GM18517 (cell line): Measurements from ENCODE around the gene MOCOS.

Experiments
- ATAC-seq: cut with Tn5 transposase; IDR thresholded peaks from one replicate; pipeline ENCODE4 v1.9.1; 2021; ENCODE audit warnings: mild to moderate bottlenecking, moderate library complexity; ENCODE audit not compliant: unreplicated experiment

The MOCOS gene

DNA sequence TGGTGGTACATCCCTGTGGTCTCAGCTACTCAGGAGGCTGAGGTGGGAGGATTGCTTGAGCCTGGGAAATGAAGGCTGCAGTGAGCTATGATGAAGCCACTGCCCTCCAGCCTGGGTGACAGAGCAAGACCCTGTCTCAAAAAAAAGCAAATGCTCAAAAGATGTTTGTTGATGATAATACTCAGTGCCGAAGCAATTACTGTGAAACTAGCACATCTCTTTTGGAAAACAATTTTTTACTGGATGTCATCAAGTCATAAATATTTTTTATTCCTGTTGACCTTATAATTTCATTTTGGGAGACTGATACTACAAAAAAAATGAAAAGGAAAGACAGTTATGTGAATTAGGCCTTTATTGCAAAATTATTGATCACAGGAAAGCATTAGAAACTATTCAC, 75.7 kb downstream of the MOCOS start:
- ATAC-seq, result no peak

DNA sequence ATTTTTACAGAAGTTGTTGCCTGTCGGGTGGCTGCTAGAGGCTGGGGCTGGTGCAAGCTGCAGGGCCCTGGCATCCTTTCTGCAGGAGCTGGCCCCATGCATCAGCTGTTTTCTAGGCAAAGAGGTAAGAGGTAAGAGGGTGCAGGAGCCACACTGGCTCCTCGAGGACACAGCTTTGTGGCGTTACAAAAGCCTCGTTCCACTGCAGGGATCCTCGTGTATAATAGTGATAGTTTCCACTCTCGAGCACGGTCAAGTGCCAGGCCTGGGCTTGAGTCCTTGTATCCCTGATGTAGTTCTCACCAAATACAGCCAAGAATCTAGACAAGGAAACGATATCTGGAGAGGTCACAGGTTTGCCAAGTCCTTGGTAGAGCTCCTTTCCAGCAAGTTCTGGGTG, 77.0 kb downstream of the MOCOS start:
- ATAC-seq, result no peak

DNA sequence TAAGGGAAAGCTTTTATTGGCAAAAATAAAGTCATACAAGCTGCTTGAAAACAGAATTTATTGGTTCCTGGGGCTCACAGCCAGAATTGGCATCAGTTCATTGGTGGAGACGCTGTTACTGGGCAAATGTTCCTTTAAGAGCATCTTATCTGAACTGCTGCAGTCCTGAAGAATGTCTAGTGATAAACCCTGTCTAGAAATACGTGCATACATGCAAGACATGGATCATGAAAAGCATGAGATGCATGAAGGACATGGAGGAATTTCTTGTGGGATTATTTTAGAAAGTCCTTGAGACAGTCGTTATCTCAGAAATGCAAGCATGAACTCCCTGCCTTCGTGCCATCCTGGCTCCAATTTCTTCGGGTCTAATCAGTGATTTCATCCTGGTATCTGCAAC, 77.7 kb downstream of the MOCOS start:
- no peak for ATAC-seq

DNA sequence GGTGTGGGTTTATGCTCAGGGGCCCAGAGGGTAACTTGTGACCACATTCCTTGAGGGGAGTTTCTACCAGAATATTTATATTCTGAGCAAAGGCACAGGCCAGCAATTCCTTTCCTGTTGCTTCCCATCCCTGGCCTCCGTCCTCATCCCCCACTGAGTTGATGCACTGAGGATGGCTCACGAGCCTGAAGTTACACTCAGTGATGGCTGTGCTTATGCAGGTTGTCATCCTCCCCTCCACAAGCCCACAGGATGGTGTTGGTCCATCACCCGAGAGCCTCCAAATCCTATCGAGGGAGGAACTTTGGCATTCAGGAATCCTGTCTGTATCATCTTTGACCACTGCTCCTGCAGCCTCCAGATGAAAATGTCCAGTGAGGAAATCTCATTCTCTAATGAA, 81.9 kb downstream of the MOCOS start:
- no peak for ATAC-seq

DNA sequence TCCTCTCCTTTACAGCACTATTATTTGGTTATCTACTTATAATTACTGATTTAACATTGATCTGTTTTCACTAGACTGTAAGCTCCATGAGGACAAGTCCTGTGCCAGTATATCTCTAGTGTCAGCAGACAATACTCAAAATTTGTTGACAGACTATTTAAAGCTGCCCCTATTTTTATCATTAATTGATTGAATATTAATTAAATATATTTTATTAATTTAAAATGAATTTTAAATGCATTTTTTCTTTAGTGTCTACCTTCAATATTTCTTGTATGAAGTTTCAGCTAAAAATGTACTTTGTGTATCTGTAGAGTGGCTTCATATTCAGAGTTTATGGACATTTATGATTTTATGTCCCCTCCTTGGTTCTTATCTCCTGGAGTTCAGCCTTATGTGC, 83.9 kb downstream of the MOCOS start:
- no peak for ATAC-seq

DNA sequence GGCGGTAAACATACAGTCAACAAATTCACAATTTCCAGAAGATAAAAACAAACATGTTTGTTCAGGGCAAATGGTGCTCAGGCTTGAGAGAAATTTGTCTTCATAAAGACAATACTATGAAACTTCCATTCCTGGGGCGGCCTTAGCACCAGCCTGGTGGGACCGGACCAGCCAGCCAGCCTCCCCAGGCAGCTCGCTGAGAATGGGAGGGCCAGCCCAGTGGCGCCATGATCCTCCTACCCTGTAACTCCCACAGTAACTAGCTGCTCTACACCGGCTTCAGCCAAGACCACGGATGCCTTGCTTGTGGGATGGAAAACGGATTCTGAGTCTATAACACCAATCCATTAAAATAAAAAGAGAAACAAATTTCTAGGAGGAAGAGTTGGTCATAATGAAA, 86.0 kb downstream of the MOCOS start:
- ATAC-seq, result no peak

DNA sequence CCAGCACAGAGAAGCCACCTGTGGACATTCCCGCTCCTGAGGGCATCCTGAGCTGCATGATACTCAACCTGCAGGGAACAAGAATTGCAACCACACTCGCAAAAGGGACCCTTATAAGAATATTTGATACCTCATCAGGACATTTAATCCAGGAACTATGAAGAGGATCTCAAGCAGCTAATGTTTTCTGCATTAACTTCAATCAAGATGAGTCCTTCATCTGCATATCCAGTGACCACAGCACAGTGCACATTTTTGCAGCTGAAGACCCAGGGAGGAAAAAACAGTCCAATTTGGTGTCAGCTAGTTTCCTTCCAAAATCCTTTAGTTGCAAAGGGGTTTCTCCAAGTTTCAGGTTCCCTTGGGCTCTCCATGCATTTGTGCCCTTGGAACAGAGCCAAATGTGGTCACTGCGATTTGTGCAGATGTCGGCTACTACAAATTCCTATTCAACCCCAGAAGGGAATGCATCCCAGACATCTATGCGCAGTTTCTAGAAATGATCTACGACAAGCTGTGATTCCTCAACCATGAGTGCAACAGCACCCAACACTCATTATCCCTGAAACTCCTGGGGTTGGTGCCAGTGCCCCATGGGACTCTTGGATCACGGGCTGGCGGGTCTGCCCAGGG, 86.9 kb downstream of the MOCOS start:
- no peak for ATAC-seq

DNA sequence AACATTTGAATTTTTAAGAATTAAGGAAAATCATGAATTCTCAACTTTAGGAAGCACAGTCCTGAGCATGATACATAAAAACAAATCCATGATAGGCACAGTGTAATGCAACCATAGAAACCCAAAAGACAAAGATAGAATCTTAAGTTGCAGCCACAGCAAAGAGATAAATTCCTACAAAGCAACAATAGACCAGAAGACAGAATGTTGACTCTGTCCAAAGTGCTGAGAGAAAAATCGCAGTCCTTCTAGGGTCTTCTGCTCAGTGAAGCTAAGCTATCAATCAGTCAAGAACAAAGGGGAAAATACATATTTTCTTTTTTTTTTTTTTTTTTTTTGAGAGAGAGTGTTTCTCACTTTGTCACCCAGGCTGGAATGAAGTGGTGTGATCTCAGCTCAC, 88.3 kb downstream of the MOCOS start:
- no peak for ATAC-seq

DNA sequence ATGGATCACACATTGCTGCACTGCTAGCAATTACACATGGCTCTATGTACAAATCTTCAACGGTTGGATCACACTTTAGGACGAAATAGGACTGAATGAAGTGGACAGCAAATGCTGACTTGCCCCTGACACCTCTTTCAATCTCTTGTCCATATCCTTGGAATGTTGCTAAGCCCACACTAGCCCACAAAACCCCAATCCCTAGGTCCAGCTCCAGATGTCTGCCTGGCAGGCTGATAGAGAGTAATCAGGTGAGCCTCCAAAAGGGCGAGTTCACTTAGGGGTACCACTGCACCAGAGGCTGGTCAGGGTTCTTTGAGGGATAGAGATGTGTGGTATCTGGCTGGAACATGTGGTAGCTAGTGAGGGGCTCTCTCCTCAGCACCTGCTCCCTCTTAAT, 91.7 kb downstream of the MOCOS start:
- no peak for ATAC-seq

DNA sequence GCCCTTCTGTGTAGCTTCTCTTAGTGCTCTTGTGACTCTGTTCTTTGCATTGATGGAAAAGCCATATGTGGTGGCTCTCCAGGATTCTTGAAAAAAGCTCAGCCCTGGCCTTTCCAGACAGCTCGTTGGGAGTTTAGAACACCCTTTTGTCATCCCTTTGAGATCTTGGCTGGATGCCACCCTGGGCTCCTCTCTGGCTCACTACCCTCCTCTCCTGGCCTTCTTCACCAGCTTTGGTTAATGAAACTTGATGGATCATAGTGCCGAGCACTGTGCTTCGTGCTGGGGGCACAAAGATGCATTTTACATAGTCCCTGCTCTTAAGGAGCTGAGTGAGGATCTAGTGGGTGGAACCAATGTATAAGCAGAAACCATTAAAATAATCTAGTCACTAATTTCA, 94.6 kb downstream of the MOCOS start:
- no peak for ATAC-seq

DNA sequence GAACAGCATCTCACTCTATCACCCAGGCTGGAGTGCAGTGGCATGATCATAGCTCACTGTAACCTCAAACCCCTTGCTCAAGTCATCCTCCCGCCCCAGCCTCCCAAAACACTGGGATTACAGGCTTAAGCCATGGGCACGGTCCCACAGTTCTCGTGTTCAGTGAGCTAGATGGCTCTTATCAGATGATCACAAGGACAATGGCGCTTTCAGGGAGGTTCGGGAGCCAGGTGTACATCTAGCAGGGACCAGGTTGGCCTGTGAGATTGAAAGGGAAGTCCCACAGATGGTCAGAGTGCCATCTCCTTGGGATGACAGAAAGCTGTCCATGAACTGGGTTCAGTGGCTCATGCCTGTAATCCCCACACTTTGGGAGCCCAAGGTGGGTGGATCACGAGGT, 96.2 kb downstream of the MOCOS start:
- ATAC-seq, result no peak

DNA sequence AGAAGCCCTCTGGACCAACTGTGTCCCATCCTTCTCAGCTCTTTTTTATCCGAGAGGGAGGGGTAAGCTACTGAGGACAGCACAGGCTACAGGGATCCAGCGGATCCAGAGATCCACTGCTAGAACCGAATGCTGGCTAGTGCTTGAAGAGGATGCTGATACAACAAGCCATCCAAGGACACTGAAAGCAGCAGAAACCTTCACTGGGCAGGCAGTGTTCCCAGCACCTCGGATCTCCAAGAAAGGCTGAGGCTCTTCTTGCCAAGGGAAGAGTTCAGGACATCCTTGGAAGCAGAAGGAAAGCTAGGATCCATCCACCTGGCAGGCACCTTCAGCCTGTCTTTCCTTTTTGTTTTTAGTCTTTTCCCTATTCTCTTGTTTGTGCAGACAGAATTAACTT, 97.0 kb downstream of the MOCOS start:
- ATAC-seq, result no peak

DNA sequence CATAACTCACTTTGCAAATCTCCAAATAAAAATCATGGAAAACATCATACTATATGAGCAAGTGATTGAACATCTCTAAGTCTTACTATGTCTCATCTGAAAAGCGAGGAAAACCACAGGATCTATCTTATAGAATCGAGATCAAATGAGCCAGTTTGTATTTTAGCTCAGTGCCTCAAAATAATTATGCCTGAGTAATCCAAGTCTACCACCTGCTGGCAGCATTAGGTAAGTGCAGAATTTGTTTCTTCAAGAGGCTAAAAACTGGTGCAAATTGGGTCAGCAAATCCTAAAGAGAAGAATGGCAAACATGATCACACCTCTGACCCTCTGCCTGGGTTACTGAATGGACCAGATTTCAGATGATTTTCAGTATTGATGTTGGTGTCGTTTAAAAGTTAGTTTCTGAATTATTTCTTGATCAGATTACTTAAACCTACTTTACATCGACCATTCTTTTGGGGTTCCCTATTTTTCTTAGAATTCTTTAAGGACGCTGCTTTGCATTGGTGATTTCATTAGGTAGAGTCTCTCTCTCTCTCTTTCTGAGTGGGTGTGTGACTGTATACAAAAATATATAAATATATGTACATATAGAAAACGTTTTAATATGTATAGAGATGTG, 97.5 kb downstream of the MOCOS start:
- no peak for ATAC-seq

DNA sequence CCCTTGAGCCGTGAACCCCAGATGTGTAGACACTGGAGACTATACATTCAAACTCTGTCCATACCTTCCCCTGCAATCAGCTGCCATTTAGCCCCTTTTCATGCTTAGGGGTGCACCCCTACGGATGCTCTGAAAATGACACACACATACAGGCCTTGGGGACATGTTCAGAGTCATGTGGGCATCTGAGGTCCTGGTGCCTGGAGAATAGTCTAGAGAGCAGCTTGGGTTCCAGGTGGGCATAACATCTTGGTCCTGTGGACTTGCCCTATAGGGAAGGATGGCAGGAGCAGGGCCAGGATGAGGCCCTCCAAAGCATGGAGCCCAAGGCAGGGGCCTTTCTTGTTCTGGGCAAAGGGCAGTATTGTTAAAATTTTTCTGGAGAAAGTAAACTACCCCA, 100.4 kb downstream of the MOCOS start:
- no peak for ATAC-seq

DNA sequence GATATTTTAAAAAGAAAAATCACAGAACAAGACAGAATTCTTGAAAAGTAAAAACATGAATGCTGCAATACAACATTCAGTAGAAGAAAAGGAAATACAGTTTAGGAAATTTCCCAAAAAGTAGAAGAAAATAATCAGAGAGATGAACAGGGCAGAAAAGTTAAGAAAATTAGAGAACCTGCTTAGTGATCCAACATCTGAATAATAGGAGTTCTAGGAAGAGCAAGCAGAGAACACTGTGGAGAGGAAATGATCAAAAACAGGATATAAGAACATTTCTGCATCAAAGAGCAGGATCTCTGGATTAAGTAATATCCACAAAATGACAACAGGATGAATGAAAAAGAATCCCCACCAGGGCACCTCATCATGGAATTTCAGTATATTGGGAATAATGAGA, 101.4 kb downstream of the MOCOS start:
- no peak for ATAC-seq

DNA sequence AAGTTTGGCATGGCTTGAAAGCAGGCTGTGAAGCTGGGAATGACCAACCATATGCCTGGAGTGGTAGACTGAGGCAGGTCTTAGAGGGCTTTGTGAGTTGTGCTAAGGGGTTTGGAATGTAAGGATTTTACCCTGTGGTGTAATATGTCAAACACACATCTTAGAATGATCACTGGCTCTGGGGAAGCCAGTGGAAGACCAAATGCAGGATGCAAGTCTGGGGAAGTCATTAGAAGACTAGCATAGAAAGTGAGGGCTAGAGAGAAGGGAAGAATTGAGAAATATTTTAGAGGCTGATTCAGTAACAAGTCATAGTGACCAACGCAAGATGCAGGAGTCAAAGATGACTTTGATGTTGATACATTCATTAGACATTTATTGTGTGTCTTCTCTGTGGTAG, 106.7 kb downstream of the MOCOS start:
- ATAC-seq, result no peak

DNA sequence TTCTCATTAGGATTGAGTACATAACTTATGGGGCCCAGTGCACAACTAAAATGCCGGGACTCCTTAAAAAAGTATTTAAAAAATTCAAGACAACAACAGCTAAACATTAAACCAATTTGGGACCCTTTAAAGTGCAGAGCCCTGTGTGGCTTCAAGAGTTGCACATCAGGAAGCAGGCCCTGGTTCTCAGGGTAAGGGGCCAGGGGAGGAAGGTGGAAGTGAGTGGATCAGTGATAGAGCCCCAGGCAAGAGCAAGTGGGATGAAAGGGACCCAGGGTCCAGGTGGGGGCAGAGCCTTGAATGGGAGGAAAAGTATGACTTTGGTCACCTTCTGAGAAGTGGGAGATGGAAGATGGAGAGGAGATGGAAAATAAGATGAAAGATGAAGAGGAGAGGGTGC, 107.9 kb downstream of the MOCOS start:
- no peak for ATAC-seq

DNA sequence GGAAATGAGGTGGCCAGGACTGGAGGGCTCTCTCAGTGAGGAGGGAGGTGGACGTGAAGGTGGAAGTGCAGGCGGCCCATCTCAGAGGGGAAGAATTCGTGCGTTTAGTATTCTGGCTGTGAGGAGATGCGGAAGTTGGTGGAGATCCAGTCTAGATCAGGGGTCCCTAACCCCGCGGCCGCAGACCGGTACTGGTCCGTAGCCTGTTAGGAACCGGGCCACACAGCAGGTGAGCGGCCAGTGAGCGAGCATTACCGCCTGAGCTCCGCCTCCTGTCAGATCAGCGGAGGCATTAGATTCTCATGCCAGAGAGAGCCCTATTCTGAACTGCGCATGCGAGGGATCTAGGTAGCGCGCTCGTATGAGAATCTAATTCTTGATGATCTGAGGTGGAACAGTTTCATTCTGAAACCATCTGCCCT, 108.6 kb downstream of the MOCOS start:
- ATAC-seq, result no peak

DNA sequence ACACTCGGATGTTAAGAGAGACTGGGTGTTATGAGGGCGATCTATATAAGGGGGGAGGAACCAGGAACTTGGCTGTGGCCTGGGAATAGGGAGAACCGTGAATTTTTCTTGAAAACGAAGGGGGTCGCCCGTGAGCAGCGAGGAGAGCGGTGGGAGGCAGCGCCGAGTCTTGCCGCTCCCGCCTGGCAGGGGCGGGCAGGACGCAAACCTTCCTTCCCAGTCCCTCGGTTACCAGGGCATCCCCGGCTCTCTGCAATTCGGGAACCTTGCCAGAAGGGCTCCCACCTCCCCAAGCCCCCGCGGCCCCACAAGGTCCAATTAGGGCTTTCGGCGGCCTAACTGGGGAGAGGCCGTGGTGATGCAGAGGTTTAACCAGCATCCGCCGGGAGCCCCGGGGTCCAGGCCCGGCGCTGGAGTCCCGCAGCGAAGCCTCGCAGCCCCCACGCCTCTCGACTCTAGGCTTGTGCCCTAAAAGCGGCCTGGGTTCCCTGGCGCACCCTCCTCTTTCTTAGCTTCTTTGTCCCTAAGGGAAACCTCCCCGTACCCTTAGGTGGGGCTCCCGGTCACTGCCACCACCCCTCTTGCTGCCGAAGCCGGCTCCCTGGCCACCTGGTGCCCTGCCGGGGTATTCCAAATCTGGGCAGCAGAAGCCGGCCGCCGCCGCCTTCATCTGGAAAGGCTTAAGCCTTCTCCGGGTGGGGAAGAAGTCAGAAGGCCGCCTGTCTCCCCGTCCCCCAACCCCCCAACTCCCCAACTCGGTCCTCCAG, 109.5 kb downstream of the MOCOS start:
- no peak for ATAC-seq

DNA sequence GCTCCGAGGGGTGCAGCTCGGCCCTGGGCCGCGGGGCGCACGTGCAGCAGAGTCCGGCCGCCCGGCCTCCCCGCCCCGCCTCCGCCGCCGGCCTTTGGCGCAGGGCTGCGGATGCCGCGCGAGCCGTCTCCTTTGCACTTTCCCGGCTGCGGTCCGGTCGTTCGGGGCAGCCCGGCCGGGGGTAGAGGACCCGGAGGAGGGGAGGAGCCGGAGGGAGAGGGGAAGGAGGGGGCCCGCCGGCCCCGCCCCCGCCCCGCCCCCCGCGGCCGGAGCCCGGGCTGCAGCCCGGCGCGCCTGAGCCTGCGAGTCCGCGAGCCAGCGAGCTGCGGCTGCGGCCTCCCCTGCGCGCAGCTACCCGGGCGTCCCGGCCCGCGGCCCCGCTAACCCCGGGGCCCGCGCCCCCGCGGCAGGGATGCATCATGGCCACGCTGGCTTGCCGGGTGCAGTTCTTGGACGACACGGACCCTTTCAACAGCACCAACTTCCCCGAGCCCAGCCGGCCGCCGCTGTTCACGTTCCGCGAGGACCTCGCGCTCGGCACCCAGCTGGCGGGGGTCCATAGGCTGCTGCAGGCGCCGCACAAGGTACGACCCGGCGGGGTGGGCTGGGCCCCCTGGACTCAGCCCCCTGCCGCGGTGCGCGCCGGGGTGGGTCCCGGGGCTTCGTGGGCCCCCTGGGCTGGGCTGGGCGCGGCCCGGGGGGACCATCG, 110.3 kb downstream of the MOCOS start, which contains the start of gene FHOD3:
FHOD3 (plus strand) TSS at position 297 of the 709 bp plus-strand sequence; CDS start at position 420, 123 bp downstream.
- ATAC-seq, result peak; percentile 53

DNA sequence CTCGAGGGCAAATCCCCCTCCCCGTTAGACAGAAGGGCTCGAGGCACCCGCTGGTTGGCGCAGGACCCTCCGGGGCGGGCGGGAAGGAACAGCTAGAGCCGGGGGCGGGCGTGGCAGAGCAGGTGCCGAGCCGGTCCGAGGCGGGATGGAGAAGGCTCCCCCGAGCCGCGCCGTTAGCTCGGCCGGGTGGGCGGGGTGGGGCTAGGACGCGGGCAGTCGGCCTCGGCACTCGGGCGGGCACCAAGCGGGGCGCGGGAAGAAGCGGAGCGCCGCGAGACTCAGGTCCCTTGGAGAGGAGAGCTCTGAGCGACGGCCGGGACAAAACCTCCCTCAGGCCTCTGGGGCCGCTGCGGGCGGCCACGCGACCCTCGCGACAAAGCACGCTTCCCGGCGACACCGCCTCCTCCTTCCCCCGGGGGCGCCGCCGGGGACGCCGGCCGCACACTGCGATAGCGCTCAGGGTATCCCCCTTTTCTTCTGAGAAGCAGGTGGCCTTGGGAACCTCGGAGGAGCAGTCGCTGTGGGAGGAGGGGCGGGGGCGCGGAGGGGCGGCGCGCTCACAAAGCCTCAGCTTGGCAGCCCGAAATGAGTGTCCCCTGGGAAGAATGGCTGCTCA, 110.9 kb downstream of the MOCOS start:
- peak; percentile 15 for ATAC-seq
